ENCODE data around the gene NME4.
A peak's percentile ranks its signal among the peaks of the same experiment; 100 is the strongest.

NME4 gene

DNA sequence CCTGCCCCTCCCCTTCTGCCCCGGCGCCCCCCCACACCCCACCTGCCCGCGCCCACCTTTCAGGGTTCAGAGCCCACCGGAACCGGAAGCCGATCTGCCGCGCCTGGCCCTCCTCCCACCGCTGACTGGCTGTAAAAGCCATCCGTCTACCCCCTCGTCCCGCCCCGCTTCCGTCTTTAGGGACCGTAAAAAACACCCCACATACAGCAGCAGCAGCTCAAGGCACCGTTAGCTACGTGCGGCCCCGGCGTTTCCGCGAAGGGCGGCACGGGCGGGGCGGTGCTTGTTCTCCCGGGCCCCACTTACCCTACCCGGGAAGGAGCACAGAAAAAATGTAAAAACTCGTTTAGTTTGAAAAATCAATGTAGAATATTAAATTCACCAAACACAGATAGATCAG lies 26.6 kb upstream of the NME4 start, which contains the start of gene MRPL28:
TSS of gene MRPL28 (minus strand) at position 96 of the 400 bp plus-strand sequence. CDS start 320 bp downstream, outside the sequence.
- peak; percentile 96 to 97 for DNase-seq (ENCODE audit: low read depth in 2 of 2)
- TF ChIP-seq, protein P1, sequence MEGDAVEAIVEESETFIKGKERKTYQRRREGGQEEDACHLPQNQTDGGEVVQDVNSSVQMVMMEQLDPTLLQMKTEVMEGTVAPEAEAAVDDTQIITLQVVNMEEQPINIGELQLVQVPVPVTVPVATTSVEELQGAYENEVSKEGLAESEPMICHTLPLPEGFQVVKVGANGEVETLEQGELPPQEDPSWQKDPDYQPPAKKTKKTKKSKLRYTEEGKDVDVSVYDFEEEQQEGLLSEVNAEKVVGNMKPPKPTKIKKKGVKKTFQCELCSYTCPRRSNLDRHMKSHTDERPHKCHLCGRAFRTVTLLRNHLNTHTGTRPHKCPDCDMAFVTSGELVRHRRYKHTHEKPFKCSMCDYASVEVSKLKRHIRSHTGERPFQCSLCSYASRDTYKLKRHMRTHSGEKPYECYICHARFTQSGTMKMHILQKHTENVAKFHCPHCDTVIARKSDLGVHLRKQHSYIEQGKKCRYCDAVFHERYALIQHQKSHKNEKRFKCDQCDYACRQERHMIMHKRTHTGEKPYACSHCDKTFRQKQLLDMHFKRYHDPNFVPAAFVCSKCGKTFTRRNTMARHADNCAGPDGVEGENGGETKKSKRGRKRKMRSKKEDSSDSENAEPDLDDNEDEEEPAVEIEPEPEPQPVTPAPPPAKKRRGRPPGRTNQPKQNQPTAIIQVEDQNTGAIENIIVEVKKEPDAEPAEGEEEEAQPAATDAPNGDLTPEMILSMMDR (IDR thresholded peaks at IDR 0.05; ENCODE audit: low read depth, low read length), result no peak

DNA sequence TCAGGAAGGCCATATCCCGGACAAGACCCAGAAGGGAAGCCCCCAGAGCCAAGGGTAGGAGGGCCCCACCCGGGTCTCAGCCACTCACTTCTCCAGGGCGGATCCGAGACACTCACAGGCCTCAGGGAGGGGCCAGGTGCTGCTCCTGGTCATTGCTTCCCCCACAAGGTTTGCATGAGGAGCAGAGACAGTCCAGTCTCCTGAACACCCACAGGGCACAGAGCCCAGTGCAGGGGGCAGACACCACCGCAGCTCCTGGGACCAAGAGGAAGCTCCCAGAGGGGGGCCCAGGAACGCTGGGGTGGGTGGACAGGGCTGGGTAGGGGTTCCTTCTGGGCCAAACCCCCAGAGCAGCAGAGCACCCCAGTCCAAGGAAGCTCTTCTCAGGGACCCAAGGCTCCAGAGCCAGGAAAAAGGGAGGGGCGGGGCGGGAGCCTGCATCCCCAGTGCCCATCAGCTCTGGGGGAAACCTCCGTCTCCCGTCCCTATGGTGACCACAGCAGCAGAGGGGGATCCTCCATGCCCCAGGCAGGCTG lies 26.0 kb upstream of the NME4 start:
- DNase-seq (ENCODE audit: low read depth in 2 of 2), result no peak
- TF ChIP-seq, protein P1 (IDR thresholded peaks at IDR 0.05; ENCODE audit: low read depth, low read length), result no peak
- no peak overlapping the region for H3K4me3 ChIP-seq (replicated peaks in 1 of 2; ENCODE audit: low read depth in 2 of 2, low read length in 2 of 2)

More for the DNA sequence above, 26.6 kb upstream of the NME4 start, which contains the start of gene MRPL28:
- peak within 1 kb of the TSS; percentile 49 for H3K4me3 ChIP-seq (replicated peaks in 1 of 2; ENCODE audit: low read depth in 2 of 2, low read length in 2 of 2)

DNA sequence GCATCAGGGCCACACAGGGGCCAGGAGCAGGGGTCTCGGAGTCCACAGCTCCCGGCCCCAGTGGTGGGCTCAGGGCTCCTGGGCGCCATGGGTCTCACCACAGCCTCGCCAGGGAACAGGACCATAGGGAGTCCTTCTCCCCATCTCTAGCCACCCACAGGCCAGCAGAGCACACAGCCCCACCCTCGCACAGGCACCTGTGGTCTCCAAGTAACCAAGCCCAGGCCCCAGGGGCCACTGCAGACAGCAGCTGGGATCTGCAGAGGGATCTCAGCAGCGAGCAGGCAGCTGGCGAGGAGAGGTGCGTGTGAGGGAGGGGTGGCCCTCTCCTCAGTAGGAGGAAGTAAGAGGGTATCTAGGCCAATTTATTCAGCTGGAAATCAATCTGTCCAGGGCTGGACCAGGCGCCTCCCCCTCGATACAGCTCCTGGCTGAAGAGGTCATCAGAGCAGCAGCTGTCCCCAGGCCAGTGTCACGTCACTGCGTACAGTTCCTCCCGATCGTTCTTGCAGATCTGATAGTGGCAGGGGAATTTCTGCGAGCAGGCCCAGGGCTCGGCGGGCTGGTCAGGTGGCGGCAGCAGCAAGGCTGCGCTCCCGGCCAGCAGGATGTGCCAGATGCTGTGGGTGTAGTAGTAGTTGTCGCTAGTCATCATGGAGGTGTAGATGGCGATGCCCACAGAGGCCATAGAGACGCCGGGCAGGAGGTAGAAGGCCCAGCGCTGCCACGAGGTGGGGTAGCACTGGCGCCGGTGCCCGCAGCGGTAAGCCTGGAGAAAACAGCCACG lies 25.3 kb upstream of the NME4 start:
- no peak overlapping the region for H3K4me3 ChIP-seq (replicated peaks in 1 of 2; ENCODE audit: low read depth in 2 of 2, low read length in 2 of 2)
- TF ChIP-seq, protein P1 (IDR thresholded peaks at IDR 0.05; ENCODE audit: low read depth, low read length), result no peak
- no peak for DNase-seq (ENCODE audit: low read depth in 2 of 2)

DNA sequence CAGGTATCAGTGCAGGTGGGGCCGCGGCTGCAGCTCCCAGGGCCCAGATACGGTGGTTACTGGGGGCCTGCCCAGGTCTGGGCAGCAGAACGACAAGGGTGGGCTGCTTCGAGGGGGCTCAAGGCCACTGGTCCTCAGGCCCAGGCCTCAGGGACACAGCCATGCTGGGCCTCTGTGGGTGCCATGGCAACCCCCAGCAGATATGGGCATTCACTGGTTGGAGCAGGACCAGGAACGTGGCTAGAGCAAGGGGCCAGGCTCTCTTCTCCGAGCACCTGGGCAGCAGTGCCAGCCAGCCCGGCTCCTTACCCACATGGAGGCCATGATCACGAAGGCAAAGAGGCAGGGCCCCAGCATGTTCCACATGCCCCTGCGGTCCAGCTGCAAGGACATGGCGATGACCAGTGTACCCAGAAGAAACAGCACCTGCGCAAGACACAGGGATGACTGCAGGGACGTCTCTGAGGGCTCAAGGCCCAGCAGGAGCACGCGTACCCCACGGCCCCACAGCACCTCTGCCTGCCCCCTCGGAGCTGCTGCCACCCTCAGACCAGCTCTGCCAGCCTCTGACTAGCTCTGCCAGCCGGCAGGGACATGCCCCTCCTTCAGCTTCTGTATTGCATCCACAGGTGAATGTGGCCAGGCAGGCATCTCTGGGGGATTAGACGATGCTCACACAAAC lies 24.6 kb upstream of the NME4 start:
- no peak overlapping the region for H3K4me3 ChIP-seq (replicated peaks in 1 of 2; ENCODE audit: low read depth in 2 of 2, low read length in 2 of 2)
- no peak for DNase-seq (ENCODE audit: low read depth in 2 of 2)
- TF ChIP-seq, protein P1 (IDR thresholded peaks at IDR 0.05; ENCODE audit: low read depth, low read length), result no peak

DNA sequence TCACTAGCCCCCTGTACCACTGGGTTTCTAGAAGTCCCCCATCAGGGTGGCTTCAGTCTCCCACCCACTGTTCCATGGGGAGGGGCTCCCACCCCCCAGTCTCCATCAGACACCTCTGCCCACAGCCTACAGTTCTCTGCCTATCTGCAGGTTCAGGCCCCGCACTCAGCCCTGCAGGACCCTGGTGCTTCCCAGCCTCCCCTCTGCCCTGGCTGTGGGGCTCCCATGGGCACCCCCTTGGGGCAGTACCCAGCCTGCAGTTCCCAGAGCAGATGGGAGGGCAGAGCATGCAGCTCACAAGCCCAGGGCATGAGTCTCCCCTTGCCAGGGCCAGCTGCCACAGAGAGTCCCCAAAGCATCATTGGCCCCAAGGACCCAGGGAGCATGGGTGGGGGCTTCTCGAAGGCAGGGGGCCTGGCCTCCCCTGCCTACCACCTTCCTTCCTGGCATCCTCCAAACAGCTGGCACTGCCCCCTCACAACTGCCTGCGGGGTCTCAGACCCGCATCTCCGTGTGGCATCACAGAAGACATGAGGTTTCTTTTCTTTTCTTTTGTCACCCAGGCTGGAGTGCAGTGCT lies 23.9 kb upstream of the NME4 start:
- no peak overlapping the region for H3K4me3 ChIP-seq (replicated peaks in 1 of 2; ENCODE audit: low read depth in 2 of 2, low read length in 2 of 2)
- TF ChIP-seq, protein P1 (IDR thresholded peaks at IDR 0.05; ENCODE audit: low read depth, low read length), result no peak
- DNase-seq (ENCODE audit: low read depth in 2 of 2), result no peak

DNA sequence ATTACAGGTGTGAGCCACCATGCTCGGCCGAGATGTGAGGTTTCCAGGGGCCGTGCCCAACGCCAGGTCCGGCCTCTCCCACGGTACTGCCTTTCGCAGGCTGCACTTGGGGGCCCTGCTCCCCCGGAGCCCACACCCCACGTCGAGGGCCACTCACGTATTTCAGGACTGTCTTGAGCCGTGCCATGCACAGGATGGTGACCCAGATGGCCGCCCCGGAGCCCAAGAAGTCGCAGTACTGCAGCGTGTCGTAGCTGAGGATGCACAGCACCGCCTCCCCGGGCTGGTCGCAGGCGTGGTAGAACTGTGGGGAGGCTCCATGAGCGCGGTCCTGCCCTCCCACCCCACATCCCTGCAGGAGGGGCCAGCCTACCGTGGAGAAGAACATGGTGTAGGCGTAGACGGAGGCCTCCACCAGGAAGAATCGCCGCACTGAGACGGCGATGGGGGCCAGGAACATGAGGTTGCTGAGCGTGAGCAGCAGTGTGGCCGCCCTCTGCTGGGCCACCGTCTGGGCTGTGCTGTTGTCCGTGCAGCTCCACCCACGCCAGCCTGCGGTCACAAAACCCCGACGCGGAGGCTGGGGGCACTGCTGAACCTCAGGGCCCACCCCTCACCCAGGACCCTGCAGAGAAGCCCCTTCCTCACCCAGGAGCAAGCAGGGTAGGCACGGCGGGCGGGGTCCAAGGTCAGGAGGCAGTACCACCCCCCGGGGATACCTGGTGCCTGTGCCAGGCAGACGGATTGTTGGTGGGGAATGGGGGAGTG lies 23.0 kb upstream of the NME4 start:
- no peak for DNase-seq (ENCODE audit: low read depth in 2 of 2)
- H3K4me3 ChIP-seq (replicated peaks in 1 of 2; ENCODE audit: low read depth in 2 of 2, low read length in 2 of 2), result no peak overlapping the region
- TF ChIP-seq, protein P1 (IDR thresholded peaks at IDR 0.05; ENCODE audit: low read depth, low read length), result no peak
